Effector CD4-positive, alpha-beta T cell (primary cell): ENCODE data around the gene UNC79.
"Not testable (repeated sequence)": the region's sequence is repeated elsewhere in the genome, so short reads cannot be mapped to it uniquely, and the experiment has no call there.

Experiments
- DNase-seq: peaks from one replicate; pipeline ENCODE4 v3.0.0-alpha.2; 2020

UNC79 gene

DNA sequence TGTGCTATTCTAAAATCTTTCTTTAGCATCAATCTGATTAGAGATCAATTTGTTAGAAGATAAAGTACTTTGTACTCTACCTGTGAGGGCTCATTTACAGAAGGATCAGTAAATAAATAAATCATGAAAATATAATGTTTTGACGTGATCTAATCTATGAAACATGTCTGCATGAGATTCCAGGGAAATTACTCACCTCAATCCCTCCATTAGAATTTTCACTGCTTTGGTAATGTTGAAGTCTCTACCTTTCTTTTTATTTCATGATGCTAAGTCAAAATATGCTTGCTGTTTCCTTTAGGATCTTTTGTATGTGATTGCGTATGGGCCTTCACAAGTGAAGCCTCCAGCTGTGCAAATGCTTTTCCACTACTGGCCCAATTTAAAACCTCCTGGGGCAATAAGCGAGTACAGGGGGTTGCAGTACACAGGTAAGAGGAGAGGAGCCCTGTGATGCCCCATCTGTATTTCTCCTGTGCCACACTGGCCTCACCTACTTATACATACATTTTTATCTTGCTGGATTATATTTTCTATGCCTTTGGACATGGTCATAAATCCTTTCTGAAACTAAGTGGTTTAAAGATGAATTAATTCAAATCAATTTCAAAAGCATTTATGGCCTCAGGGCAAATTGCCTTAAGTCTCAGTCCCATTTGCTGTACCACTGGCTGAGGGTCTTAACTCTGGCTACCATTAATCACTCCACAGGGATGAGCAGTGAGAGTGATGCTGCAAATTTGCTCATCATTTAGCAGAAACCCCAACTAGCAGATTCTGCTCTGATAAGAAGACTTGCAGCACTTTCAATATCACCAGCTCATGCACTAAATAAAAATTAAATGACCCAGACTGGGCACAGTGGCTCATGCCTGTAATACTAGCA, 66.4 kb downstream of the UNC79 start:
- no peak for DNase-seq

DNA sequence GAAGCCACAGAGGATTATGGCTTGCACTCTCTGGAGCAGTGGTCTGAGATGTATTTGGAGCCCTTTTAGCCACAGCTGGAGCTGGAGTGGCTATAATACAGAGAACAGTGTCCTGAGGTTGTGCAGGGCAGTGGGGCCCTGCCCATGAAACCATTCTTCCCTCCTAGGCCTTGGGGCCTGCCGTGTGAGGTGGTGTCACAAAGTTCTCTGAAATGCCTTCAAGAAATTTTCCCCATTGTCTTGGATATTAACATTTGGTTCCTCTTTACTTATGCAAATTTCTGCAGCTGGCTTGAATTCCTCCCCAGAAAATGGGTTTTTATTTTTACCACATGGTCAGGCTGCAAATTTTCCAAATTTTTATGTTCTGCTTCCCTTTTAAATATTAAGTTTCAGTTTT, 79.3 kb downstream of the UNC79 start:
- no peak for DNase-seq

DNA sequence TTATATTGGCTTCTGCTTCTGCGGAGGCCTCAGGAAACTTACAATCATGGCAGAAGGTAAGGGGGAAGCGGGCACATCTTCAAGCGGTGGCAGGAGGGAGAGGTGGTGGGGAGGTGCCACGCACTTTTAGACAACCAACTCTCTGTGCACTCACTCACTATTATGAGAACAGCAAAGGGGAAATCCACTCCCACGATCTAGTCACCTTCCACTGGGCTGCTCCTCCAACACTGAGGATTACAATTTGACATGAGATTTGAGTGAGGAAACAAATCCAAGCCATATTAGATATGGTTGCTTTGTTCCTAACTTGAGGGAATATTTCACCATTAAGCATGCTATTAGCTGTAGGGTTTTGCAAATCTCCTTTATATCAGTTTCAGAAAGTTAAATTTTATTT, 80.3 kb downstream of the UNC79 start:
- no peak for DNase-seq

DNA sequence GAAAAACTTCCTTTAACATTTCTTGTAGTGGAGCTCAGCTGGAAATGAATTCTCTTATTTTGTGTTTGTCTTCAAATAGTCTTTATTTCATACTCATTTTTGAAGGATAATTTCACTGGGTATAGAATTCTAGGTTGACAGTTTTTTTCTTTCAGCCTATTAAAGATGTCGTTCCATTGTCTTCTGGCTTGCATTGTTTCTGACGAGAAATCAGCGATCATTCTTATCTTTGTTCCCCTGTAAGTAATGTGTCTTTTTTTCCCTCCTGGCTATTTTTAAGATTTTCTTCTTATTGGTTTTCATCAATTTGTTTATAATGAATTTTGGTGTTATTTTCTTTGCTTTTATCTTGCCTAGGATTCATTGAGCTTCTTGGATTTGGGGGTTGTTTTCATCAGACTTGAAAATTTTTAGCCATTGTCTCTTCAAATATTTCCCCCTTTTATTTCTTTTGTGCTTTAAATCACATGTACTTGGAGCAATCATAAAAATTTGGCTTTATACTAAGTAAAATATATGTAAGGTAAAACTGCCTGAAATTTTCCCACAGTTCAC, 89.4 kb downstream of the UNC79 start:
- no peak for DNase-seq

DNA sequence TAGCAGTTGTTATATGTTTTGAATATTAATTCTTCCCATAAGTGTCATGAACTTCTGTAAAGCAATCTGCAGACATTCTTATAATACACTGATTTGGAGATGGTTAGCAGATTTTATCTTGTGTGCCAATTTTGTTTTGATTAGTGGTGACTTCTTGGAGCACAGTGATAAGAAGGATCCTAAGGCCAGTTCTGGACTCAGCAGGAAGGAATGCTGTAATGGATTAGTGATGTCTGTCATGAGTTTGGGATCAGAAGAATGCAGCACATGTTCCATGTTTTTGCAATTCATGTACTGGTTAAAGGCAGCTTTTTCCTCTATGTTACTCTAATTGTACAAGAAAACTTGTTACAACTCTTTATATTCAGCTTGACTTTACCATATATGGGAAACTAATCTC, 91.5 kb downstream of the UNC79 start:
- no peak for DNase-seq

DNA sequence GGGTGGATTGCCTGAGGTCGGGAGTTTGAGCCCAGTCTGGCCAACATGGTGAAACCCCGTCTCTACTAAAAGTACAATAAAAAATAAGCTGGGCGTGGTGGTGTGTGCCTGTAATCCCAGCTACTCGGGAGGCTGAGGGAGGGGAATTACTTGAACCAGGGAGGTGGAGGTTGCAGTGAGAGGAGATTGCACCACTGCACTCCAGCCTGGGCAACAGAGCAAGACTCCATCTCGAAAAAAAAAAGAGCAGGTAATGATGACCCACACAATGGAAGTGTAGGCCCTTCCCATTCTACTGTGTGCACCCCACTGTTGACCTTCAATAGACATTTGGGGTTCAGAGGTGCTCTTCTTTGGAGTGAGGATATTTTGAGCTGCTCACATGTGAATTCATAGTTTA, 94.5 kb downstream of the UNC79 start:
- DNase-seq, result not testable (repeated sequence)

DNA sequence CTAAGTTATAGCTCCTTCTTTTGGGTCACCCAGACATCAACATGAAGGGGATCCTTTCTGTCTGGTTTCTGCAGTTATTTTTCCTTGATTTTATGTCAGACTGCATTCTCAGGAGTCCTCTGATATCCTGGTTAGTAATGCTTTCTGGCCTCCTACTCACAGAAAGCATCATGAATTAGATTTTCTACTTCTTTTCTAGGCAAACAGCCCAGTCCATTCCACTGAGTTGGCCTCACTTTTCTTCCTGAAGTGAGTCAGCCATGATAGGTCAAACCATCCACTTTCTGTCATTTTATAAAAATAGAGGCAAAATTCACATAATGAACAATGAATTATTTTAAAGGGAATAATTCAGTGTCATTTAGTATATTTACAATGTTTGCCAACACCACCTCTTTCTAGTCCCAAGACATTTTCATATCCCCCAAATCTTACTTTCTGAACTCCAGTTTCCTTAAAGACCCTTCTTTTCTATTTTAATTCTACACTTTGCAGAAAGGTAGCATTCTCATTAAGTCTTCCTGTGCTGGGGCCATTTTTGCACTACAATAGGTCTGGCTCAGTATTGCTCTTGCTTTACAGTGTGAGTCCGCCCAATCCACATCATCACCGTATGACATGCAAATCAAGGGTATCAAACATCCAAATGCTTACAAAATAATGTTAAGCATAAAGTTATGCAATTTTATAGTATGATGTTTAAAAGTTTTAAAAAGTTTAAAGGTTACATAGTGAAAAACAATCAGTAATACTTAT, 95.1 kb downstream of the UNC79 start:
- no peak for DNase-seq

DNA sequence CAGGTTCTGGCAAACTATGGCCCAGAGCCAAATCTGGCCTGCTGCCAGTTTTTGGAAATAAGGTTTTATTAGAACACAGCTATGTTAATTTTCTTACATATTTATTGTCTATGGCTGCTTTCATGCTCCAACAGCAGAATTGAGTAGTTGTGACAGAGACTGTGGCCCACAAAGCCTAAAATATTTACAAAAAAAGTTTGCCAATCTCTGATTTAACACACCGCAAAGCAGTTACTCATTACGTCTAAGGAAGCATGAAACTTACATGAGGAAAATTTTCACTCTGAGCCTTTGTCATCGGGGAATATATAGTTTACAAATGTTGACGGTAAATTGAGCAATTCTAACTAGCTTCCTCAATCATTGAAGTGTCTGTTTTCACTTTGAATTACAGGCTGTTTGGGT, 96.5 kb downstream of the UNC79 start:
- no peak for DNase-seq

DNA sequence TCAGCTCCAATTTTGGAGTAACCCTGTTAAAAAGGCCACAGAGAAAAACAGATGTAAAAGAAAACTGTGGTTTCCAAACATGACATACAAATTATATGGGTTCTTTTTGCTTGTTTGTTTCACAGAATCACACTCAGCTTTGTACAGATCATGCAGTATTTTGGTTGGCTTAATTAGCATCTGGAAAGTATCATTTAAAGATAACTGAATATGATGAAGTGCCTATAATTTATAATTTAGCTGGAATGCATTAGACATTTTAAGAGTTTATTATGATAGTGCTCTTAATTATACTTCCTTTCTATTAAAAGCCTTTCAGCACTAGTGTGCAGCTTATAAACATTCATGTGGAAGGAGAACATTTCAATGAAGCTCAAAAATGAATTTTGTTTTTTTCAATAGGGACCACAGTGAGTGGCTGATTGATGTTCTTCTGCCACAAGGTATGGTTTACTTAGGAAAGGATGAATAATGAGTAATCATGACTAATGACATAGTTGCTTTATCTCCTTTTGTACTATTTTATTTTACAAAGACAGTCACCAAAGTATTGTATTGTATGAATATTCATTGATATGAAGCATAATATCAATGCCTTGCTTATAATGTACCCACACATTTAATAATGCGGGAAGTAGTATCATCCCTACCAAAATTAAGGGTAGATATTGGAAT, 98.3 kb downstream of the UNC79 start:
- no peak for DNase-seq

DNA sequence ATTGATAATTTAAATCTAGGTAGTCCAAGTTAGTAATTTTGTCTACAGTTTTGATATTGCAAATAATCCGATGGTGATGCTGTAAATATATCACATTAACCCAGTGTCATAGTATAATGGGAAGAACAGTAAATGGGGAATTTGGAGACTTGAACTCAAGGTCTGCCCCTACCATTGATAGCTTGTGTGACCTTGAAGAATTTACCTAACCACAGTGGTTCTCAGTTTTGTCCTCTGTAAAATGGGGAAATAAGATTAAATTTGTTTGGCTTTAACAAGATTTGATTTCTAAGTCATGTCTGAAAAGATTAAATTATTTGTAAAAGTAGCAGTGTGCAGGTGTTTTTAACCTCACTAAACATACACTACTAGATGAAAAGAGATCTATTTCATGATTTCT, 100.9 kb downstream of the UNC79 start:
- DNase-seq, result no peak

DNA sequence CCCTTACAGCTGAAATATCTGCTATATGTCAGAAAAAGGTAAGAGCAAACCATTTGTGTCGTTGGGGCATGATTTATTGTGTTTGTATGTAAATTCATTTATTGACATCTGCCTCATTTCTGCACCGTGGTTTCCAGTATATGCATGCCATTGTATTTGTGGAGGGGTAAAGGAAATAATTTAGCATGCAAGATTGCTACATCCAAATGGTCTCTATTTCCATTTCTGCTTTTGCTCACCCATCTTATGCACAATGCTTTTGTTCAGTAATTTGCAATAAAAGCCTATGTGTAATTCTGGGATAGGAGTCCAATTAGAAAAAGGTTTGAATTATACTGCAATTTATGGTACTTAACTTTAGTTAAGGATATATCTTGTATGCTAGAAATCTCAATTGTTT, 101.8 kb downstream of the UNC79 start:
- DNase-seq, result no peak

DNA sequence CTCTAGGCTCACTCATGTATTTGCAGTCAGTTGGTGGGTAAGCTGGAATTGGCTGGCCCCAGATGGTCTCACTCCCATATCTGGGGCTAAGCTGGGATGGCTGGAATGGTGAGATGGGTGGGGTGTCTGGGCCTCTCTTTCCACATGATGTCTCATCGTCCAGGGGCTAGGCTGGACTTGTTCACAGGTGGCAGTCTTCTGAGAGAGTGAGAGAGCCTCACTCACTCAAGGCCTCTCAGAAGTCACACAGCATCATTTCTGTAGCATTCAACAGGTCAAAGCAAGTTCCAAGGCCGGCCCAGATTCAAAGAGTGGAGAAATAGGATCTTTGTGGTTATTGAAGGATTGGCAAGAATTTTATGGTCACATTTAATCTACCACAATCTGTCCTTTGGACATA, 102.7 kb downstream of the UNC79 start:
- DNase-seq, result no peak

DNA sequence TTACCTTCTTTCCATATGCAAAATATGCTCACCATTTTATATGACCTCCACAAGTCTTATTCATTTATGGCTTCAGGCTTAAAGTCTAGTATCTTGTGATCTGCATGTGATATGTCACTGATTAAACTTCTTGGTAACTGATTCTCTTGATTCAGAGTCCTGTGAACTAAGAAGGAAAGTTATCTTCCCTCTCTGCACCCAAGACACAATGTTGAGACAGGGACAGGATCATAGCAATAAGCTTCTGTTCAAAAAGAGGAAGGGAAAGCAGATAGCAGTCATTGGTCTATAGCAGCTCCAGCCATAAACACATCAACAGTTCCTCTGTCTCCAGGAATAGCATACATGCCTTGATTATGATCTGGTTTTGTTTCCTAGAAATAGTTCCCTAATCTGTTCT, 103.1 kb downstream of the UNC79 start:
- DNase-seq, result no peak

DNA sequence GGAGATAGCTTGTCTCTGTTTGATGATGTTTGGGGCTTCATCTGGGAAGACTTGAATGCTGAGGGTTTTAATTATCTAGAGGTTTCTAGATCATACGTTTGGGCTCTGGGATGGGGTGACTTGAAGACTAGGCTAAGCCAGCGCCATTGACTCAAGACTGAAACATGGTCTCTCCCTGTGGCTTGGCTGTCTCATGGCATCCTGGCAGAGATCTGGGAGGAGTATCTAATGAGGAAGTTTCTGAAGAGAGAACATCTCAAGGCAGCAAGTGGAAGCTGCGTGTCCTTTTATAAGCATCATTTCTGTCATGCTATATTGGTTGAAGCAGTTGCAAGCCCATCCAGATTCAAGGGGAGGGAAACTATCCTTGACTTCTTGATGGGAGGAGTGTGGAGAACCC, 104.8 kb downstream of the UNC79 start:
- DNase-seq, result no peak

DNA sequence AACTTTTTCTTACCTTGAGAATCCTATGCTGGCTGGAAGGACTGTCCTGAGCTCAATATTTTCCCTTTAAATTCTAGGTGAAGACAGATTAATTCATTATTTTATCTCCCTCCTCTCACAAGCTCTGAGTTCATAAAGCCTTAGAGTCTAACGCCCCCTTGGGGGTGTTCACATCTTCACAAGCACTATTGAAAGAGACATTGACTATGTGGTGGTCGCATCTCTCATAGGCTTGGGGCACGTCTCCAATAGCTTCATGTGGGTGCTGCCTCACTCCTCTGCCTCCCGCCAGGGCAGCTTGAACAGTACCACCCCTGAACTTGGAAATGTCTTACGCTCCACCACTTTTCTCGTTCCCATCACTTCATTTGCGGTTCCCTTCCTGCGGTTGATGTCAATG, 106.2 kb downstream of the UNC79 start:
- DNase-seq, result no peak

DNA sequence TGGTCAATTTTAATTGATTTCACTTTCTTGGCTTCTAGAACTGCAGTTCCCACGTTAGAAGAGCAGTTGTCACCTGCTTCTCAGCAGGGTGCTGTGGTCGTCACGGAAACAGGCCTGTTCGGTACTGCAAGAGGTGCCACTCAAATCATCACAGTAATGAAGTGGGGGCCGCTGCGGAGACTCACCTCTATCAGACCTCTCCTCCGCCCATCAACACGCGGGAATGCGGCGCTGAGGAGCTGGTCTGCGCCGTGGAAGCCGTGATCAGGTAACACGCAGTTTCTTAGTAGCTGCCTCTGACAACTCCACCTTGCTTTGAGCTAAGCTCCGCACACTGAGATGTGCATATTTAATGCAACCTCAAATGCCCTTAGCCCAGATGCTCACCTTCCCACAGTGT, 107.2 kb downstream of the UNC79 start:
- DNase-seq, result no peak

DNA sequence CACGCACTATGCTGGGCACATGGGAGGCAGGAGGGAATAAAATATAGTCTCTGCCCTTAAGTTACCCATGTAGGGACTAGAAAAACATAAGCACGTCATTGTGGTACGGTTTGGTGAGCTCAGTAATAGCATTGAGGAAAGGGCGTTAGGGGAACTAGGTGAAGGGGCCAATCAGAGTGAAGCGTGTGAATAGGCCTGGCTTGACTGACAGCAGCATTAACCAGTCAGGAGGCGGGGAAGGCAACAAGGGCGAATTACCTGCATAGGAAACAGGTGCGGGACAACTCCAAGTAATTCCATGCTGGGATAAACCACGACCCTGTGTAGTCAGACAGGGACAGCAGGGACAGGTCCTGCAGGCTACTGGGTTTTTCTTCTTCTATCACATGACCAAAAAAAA, 107.7 kb downstream of the UNC79 start:
- no peak for DNase-seq

DNA sequence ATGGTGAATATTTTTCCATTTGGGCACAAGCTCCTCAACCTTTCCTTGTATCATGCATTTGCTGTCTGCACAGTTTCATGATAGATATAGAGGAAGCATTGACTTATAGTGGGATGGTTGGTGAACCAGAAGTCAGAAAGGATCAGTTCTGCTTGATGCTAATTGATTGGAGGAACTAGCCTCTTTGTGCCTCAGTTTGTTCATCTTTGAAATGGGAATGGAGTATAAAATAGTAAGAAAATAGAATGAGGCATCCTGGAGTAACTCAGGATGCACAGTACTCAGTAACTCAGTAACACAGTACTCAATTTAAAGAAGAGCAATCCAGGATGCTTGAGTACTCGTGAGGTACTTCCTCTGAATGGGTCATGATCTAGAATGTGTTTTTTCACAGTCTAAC, 109.5 kb downstream of the UNC79 start:
- no peak for DNase-seq

DNA sequence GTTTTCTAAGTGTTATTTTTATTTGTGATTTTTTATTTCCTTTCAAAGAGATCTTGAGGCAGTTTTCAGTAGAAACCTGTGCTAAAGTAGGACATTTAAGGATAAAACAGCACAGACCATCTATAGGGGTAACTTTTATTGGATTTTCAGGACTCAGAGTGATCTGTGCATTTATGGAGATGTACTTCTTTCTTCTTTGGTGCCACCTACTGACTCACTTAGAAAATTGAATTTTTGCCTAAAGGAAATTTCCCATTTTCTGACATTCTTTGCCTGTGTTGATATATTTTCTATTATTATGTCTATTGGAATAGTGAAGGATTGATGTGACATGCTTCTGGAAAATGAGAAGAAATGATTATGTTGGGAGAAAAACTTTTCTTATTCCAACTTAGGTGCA, 113.0 kb downstream of the UNC79 start:
- no peak for DNase-seq

DNA sequence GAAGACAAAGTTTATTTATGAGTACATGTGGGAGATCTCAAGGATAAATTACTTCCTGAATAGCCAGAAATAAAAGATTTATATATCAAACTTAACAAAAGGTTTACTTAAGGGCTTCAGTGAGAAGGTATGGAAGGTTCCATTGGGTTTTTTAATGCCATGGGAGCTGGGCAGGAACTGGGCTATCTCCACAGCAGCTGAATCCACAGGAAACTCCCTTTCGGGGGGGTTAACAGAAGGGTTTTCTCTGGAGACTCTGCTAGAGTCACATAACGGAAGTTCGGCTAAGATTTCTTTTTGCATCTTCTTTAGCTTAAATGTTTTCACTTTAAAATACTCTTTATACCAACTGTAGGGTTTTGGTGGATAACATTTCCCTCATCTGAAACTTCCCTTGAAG, 113.5 kb downstream of the UNC79 start:
- no peak for DNase-seq

DNA sequence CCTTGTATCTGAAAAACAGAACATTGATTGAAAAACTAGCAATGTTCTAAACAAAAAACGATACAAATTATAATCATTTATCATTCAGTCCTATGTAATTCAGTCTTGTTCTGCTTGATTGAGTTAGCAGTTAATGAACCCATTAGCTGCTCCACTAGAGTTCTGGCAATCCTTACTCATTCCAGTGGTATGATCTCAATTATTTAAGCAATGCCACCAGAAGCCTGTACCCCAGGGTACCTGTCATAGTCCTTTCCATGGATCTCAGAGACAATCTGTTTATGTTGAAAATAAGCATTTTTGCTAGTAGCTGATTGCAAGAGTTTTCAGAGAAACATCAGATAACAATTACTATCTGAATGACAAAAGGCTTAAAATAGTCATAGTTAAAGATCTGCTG, 115.9 kb downstream of the UNC79 start:
- no peak for DNase-seq

DNA sequence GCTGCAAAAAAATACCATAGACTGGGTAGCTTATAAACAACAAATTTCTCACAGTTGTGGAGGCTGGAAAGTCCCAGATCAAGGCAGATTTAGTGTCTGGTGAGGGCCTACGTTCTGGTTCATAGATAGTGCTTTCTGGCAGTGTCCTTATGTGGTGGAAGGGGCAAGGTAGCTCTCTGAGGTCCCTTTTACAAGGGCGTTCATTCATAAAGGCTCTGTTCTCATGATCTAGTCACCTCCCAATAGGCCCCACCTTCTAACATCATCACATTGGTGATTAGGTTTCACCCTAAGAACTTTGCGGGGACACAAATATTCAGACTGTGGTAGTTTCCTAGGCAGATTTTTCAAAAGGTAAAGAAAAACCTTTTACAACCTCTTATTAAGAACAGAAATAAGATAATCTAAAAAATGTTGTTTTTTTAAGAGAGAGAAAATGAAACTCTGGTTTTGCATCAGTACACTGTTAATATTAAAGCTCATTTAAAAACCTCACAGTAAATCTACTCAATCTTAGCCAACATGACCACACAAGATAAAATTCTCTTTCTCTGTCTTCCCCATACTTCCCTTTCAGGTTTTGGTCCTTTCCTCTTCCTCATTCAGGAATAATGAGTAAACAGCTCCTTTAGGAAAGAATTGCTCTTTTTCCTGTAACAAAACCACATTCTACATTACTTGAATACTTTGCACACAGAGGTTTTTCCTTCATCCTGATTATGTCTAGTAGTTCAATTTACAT, 117.5 kb downstream of the UNC79 start:
- no peak for DNase-seq

DNA sequence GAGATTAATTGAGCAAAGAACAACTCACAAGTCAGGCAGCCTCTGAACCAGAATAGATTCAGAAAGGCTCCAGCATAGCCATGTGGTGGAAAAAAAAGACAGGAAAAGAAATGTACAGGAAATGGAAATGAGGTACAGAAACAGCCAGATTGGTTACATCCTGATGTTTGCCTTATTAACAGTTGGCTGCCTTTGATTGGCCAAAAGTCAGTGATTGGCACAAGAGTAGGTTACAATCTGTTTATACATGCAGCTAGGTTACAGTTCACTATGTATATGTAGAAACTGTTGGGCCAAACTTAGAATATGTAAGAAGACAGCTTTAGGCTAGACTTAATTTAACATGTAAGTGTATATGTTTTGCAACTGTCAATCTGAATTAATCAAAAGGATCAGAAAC, 118.9 kb downstream of the UNC79 start:
- no peak for DNase-seq
